Measurements from ENCODE around the gene KRT1. TPM values are rescaled to one million over a fixed set of nuclear protein-coding genes. Genes with fewer than 3 reads are reported as not detected.

The KRT1 gene
- total and polyA plus RNA-seq, 2 donors (not counting 1 experiment from before 2014, with no cell fraction given): not detected

DNA sequence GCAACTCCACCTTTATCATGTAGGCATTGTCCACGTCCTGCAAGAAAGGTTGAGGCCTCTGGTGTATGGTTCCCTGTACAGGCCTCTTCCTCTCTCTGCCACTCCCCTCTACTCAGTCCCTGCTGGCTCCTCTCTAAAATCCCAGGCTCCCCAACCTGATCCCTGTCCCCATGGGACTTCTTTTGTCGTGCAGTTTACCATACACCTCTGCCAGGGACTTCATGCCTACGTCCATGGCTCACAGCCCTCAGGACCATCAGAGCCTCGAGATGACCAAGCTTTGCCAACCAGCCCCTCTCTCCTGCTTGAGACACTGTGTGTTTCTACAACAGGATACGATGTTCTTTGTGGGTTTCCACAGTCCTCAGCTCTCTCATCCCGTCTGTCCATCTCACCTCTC is 31.1 kb downstream of the KRT1 start:
- intact Hi-C loops (cut with micrococcal nuclease): no loop called here
- ChIA-PET POLR2A (no interaction called here), CTCF (no interaction called here)
- no peak overlapping the region for H3K4me2 ChIP-seq (replicated peaks; ENCODE audit: low read depth, low read length, poor library complexity, severe bottlenecking)
- no peak overlapping the region for H3K27ac ChIP-seq (ENCODE audit: low read length in 2 of 2)
- no peak overlapping the region for H3K4me3 Mint-ChIP-seq
- no peak overlapping the region for H3K4me3 ChIP-seq (ENCODE audit: control extremely low read depth in 1 of 5, extremely low read depth in 1 of 5, insufficient read depth in 1 of 5, low read depth in 2 of 5, low read length in 4 of 5)
- no peaks in the 10 kb centered on the region for H3K79me2 ChIP-seq (ENCODE audit: control insufficient read depth, insufficient read depth, low read length)
- no peaks in the 10 kb centered on the region for H4K20me1 ChIP-seq (ENCODE audit: control insufficient read depth, insufficient read depth, low read length, poor library complexity, severe bottlenecking)
- no peak overlapping the region for H2AFZ ChIP-seq (ENCODE audit: insufficient read depth, low read depth, low read length, poor library complexity, severe bottlenecking)
- no peak overlapping the region for H3K27ac Mint-ChIP-seq
- no peaks in the 10 kb centered on the region for H3K4me1 ChIP-seq (ENCODE audit: control insufficient read depth in 2 of 2, insufficient read depth in 2 of 2, low read length in 2 of 2)
- ATAC-seq (ENCODE audit: low read depth) (no peak), DNase-seq (no peak)
- H3K27me3 ChIP-seq (replicated peaks in 1 of 4; ENCODE audit: control extremely low read depth in 1 of 4, control insufficient read depth in 3 of 4, insufficient read depth in 4 of 4, low read length in 3 of 4): peaks cover 0 to 3% (median 0%) of the 10 kb centered on the region in 4 experiments
- WGBS (ENCODE audit: insufficient coverage): 80% methylated on average over 6 of the region's 6 CpGs
- H3K4me1 Mint-ChIP-seq: no peaks in the 10 kb centered on the region
- no peaks in the 10 kb centered on the region for H3K36me3 ChIP-seq (replicated peaks in 1 of 2; ENCODE audit: control extremely low read depth in 1 of 2, control insufficient read depth in 1 of 2, extremely low read depth in 1 of 2, insufficient read depth in 2 of 2, low read length in 1 of 2)
- H3K27me3 Mint-ChIP-seq: peaks cover 6% of the 10 kb centered on the region
- no peaks in the 10 kb centered on the region for H3K9me3 Mint-ChIP-seq (ENCODE audit: insufficient read depth)
- no peak overlapping the region for H3K9ac ChIP-seq (ENCODE audit: low read length)
- peaks cover 0 to 9% (median 3%) of the 10 kb centered on the region in 3 donors for H3K9me3 ChIP-seq (ENCODE audit: control extremely low read depth in 1 of 3, control insufficient read depth in 2 of 3, insufficient read depth in 1 of 3, low read length in 2 of 3)
- no peak for TF ChIP-seq EZH2 (IDR thresholded peaks at IDR 0.05; ENCODE audit: borderline replicate concordance, insufficient read depth, low read depth, low read length, poor library complexity, severe bottlenecking)
- TF ChIP-seq, protein P1, sequence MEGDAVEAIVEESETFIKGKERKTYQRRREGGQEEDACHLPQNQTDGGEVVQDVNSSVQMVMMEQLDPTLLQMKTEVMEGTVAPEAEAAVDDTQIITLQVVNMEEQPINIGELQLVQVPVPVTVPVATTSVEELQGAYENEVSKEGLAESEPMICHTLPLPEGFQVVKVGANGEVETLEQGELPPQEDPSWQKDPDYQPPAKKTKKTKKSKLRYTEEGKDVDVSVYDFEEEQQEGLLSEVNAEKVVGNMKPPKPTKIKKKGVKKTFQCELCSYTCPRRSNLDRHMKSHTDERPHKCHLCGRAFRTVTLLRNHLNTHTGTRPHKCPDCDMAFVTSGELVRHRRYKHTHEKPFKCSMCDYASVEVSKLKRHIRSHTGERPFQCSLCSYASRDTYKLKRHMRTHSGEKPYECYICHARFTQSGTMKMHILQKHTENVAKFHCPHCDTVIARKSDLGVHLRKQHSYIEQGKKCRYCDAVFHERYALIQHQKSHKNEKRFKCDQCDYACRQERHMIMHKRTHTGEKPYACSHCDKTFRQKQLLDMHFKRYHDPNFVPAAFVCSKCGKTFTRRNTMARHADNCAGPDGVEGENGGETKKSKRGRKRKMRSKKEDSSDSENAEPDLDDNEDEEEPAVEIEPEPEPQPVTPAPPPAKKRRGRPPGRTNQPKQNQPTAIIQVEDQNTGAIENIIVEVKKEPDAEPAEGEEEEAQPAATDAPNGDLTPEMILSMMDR (IDR thresholded peaks at IDR 0.05): no peak

DNA sequence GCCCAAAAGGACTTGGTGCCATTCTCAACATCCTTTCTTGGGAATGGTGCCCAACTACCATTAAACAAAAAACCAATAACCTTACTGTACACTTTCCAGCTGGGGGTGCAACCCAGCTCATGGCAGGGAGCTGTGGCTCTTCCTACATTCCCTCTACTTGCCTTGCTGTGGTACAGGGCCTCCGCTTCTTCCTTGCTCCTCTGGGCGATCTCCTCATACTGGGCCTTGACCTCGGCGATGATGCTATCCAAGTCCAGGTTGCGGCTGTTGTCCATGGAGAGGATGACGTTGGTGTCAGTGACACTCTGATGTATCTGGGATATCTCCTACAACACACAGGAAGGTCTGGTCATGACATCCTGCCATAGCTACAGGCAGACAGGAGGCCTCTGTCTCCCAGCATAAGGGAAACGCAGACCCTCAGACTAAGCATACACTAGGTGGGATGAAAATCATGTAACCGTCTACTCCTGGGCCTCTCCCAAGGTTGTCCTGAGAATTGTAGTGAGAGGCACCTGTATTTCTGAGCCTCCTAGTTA is 32.1 kb downstream of the KRT1 start:
- Histone ChIP-seq H3K9me3 (ENCODE audit: control extremely low read depth in 1 of 3, control insufficient read depth in 2 of 3, insufficient read depth in 1 of 3, low read length in 2 of 3) (peaks cover 0 to 9% (median 3%) of the 10 kb centered on the region in 3 donors), H3K27ac (ENCODE audit: low read length in 2 of 2) (no peak overlapping the region), H3K4me3 (ENCODE audit: control extremely low read depth in 1 of 5, extremely low read depth in 1 of 5, insufficient read depth in 1 of 5, low read depth in 2 of 5, low read length in 4 of 5) (no peak overlapping the region), H2AFZ (ENCODE audit: insufficient read depth, low read depth, low read length, poor library complexity, severe bottlenecking) (no peak overlapping the region), H3K4me1 (ENCODE audit: control insufficient read depth in 2 of 2, insufficient read depth in 2 of 2, low read length in 2 of 2) (no peaks in the 10 kb centered on the region), H4K20me1 (ENCODE audit: control insufficient read depth, insufficient read depth, low read length, poor library complexity, severe bottlenecking) (no peaks in the 10 kb centered on the region), H3K9ac (ENCODE audit: low read length) (no peak overlapping the region), H3K27me3 (replicated peaks in 1 of 4; ENCODE audit: control extremely low read depth in 1 of 4, control insufficient read depth in 3 of 4, insufficient read depth in 4 of 4, low read length in 3 of 4) (peaks cover 0 to 3% (median 0%) of the 10 kb centered on the region in 4 experiments), H3K4me2 (replicated peaks; ENCODE audit: low read depth, low read length, poor library complexity, severe bottlenecking) (no peak overlapping the region), H3K79me2 (ENCODE audit: control insufficient read depth, insufficient read depth, low read length) (no peaks in the 10 kb centered on the region), H3K36me3 (replicated peaks in 1 of 2; ENCODE audit: control extremely low read depth in 1 of 2, control insufficient read depth in 1 of 2, extremely low read depth in 1 of 2, insufficient read depth in 2 of 2, low read length in 1 of 2) (no peaks in the 10 kb centered on the region)
- Mint-ChIP-seq H3K27ac (no peak overlapping the region), H3K4me1 (no peaks in the 10 kb centered on the region), H3K9me3 (ENCODE audit: insufficient read depth) (no peaks in the 10 kb centered on the region), H3K27me3 (peaks cover 7% of the 10 kb centered on the region), H3K4me3 (no peak overlapping the region)
- WGBS (ENCODE audit: insufficient coverage): 92% methylated on average over 2 of the region's 8 CpGs
- intact Hi-C loops (cut with micrococcal nuclease): no loop called here
- ATAC-seq (ENCODE audit: low read depth): no peak
- DNase-seq: no peak
- ChIA-PET POLR2A (no interaction called here), CTCF (no interaction called here)
- TF ChIP-seq, protein P1 (IDR thresholded peaks at IDR 0.05): no peak
- TF ChIP-seq EZH2 (IDR thresholded peaks at IDR 0.05; ENCODE audit: borderline replicate concordance, insufficient read depth, low read depth, low read length, poor library complexity, severe bottlenecking): no peak
